H1 (cell line): Measurements from ENCODE around the gene WSCD1. TPM values are rescaled to one million over a fixed set of nuclear protein-coding genes. Genes with fewer than 3 reads are reported as not detected.

Experiments
- BCL11A ChIP-seq, 2 experiments: IDR thresholded peaks; one replicate each; pipeline ENCODE4 v1.6.1; 2011; ENCODE audit warnings: low read depth in 2 of 2, low read length in 2 of 2, mild to moderate bottlenecking in 2 of 2
- CTBP2 ChIP-seq: IDR thresholded peaks from 2 replicates; pipeline ENCODE4 v1.7.0; 2011; ENCODE audit warnings: borderline replicate concordance, mild to moderate bottlenecking, moderate library complexity, mixed read lengths, low read length; ENCODE audit not compliant: insufficient read depth, insufficient read length
- EP300 ChIP-seq, 2 experiments: IDR thresholded peaks; 1 replicate in 1 of 2; 2 replicates in 1 of 2; pipeline ENCODE4 v1.6.1; 2011 to 2012; ENCODE audit warnings: low read depth in 2 of 2, low read length in 2 of 2, mild to moderate bottlenecking in 2 of 2, borderline replicate concordance in 1 of 2, inconsistent platforms in 1 of 2, moderate library complexity in 1 of 2
- HDAC2 ChIP-seq, 2 experiments: fragments of 300-600 bp in 1 of 2; sonication (generic) in 1 of 2; IDR thresholded peaks; 2 replicates each; pipeline ENCODE4 v1.6.1; 2011 to 2012; ENCODE audit warnings: low read depth in 2 of 2, low read length in 2 of 2, mild to moderate bottlenecking in 2 of 2, moderate library complexity in 2 of 2, borderline replicate concordance in 1 of 2, inconsistent platforms in 1 of 2
- NANOG ChIP-seq: IDR thresholded peaks from 2 replicates; pipeline ENCODE4 v1.6.1; 2011; ENCODE audit warnings: low read length, low read depth, mild to moderate bottlenecking, inconsistent platforms; ENCODE audit not compliant: insufficient read depth, poor library complexity, severe bottlenecking
- PHF8 ChIP-seq: fragments of 200-600 bp; sonication (generic); conservative IDR thresholded peaks from 2 replicates; pipeline ENCODE4 v1.7.1; 2012; ENCODE audit warnings: low read depth, mild to moderate bottlenecking, inconsistent platforms, low read length, moderate library complexity
- POU5F1 ChIP-seq: IDR thresholded peaks from 2 replicates; pipeline ENCODE4 v1.6.1; 2011; ENCODE audit warnings: low read depth, mild to moderate bottlenecking, low read length, moderate library complexity
- RAD21 ChIP-seq, 2 experiments: IDR thresholded peaks in 1 of 2; conservative IDR thresholded peaks in 1 of 2; 2 replicates each; pipeline ENCODE4 v1.6.1; 2011; ENCODE audit warnings: low read depth in 2 of 2, low read length in 2 of 2, improper control_type of control experiment in 1 of 2, inconsistent platforms in 1 of 2, mild to moderate bottlenecking in 1 of 2, moderate library complexity in 1 of 2
- TEAD4 ChIP-seq: IDR thresholded peaks from 2 replicates; pipeline ENCODE4 v1.6.1; 2012; ENCODE audit warnings: low read depth, low read length, inconsistent platforms, mixed read lengths
- YY1 ChIP-seq: IDR thresholded peaks from 2 replicates; pipeline ENCODE4 v1.6.1; 2011; ENCODE audit warnings: low read depth, mild to moderate bottlenecking, low read length
- polyA plus RNA-seq, 7 experiments: library from polyadenylated mRNA; depleted of rRNA in 3 of 7; stranded (reverse) in 5 of 7; unstranded in 2 of 7; fragments of >200 nt in 5 of 7; fragments of 200-250 nt in 2 of 7; gene quantifications; 1 replicate in 5 of 7; 2 replicates in 1 of 7; 4 replicates in 1 of 7; pipeline versions ENCODE4 v1.2.1 to v1.2.3, GENCODE V29; 2011 to 2013; ENCODE audit warnings: missing spikeins in 2 of 7, mixed read lengths in 2 of 7
- total RNA-seq: library from RNA; stranded (reverse); fragmentation: NEBNext Ultra II Directional; extraction: Animal tissue kit (Norgen Biotek cat#: 25700); gene quantifications from 2 replicates; pipeline ENCODE4 v1.2.1, GENCODE V29; 2021
- TF ChIP-seq, protein P1 (sequence below): IDR thresholded peaks from 2 replicates; pipeline ENCODE4 v1.6.1; 2012; ENCODE audit warnings: low read length, inconsistent platforms
- TF ChIP-seq, protein P2 (sequence below): IDR thresholded peaks from 2 replicates; pipeline ENCODE4 v1.6.1; 2012; ENCODE audit warnings: inconsistent platforms

Gene WSCD1
- total and polyA plus RNA-seq, 2 of the 8 experiments (the other 6 are each of a cell fraction or from before 2014, with no cell fraction given): 21.9 to 39.0 TPM

- TF ChIP-seq, protein P1, sequence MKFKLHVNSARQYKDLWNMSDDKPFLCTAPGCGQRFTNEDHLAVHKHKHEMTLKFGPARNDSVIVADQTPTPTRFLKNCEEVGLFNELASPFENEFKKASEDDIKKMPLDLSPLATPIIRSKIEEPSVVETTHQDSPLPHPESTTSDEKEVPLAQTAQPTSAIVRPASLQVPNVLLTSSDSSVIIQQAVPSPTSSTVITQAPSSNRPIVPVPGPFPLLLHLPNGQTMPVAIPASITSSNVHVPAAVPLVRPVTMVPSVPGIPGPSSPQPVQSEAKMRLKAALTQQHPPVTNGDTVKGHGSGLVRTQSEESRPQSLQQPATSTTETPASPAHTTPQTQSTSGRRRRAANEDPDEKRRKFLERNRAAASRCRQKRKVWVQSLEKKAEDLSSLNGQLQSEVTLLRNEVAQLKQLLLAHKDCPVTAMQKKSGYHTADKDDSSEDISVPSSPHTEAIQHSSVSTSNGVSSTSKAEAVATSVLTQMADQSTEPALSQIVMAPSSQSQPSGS: 0 out of 2 replicates have a peak, but pooled peaks have one; percentile 58
- TF ChIP-seq, protein P2, sequence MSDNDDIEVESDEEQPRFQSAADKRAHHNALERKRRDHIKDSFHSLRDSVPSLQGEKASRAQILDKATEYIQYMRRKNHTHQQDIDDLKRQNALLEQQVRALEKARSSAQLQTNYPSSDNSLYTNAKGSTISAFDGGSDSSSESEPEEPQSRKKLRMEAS: peak; percentile 87
- peak; percentile 46 to 82; a peak in 1 of 4 replicates for TF ChIP-seq HDAC2 (IDR thresholded peaks at IDR 0.05; ENCODE audit: borderline replicate concordance in 1 of 2, low read depth in 2 of 2, low read length in 2 of 2)
- TF ChIP-seq PHF8: no peak
- 0 out of 2 replicates have a peak, but pooled peaks have one; percentile 44 for TF ChIP-seq POU5F1
- no peak for TF ChIP-seq TEAD4
- TF ChIP-seq YY1: 0 out of 2 replicates have a peak, but pooled peaks have one; percentile 35
- TF ChIP-seq NANOG: peak; percentile 89
- TF ChIP-seq EP300 (IDR thresholded peaks at IDR 0.05; ENCODE audit: borderline replicate concordance in 1 of 2, low read depth in 2 of 2, low read length in 2 of 2): peak in 1 of 2 experiments; percentile 94; a peak in 1 of 3 replicates
- TF ChIP-seq RAD21 (IDR thresholded peaks at IDR 0.05 in 1 of 2, conservative IDR thresholded peaks at IDR 0.05 in 1 of 2; ENCODE audit: low read depth in 2 of 2, low read length in 2 of 2): peak in 1 of 2 experiments; percentile 5; a peak in 1 of 4 replicates
- TF ChIP-seq BCL11A (IDR thresholded peaks at IDR 0.05; ENCODE audit: low read depth in 2 of 2, low read length in 2 of 2): peak in 1 of 2 experiments; percentile 54
- no peak for TF ChIP-seq CTBP2
These were observed 68.7 kb downstream of the WSCD1 start (continued) for GRCh38 chr17:6138761-6139446.
